HFF-Myc (cell line): ENCODE results near the gene CAT.

Experiments used
- DNase-seq: peaks from one replicate; pipeline ENCODE4 v3.0.0-alpha.2; 2011; ENCODE audit warnings: low read depth; ENCODE audit errors: extremely low read depth
- H3K4me3 ChIP-seq: replicated peaks from 2 replicates; pipeline ENCODE4 v1.5.1; 2011; ENCODE audit warnings: low read depth, mild to moderate bottlenecking, control low read depth, low read length
- TF ChIP-seq, protein P1 (sequence below): IDR thresholded peaks from 2 replicates; pipeline ENCODE4 v1.5.1; 2012; ENCODE audit warnings: mild to moderate bottlenecking, low read depth, low read length, control low read depth; ENCODE audit errors: missing control alignments

Gene CAT

GRCh38 chr11:34478845-34479663 lies 40.3 kb downstream of the CAT start:
- DNase-seq: no peak
- TF ChIP-seq, protein P1, sequence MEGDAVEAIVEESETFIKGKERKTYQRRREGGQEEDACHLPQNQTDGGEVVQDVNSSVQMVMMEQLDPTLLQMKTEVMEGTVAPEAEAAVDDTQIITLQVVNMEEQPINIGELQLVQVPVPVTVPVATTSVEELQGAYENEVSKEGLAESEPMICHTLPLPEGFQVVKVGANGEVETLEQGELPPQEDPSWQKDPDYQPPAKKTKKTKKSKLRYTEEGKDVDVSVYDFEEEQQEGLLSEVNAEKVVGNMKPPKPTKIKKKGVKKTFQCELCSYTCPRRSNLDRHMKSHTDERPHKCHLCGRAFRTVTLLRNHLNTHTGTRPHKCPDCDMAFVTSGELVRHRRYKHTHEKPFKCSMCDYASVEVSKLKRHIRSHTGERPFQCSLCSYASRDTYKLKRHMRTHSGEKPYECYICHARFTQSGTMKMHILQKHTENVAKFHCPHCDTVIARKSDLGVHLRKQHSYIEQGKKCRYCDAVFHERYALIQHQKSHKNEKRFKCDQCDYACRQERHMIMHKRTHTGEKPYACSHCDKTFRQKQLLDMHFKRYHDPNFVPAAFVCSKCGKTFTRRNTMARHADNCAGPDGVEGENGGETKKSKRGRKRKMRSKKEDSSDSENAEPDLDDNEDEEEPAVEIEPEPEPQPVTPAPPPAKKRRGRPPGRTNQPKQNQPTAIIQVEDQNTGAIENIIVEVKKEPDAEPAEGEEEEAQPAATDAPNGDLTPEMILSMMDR: no peak
- H3K4me3 ChIP-seq: no peak overlapping the region

- DNase-seq: no peak
Observed at GRCh38 chr11:34480314-34480713, 41.6 kb downstream of the CAT start.

GRCh38 chr11:34481307-34481706 lies 42.6 kb downstream of the CAT start:
- no peak overlapping the region for H3K4me3 ChIP-seq
- no peak for DNase-seq
- TF ChIP-seq, protein P1: no peak

More at GRCh38 chr11:34480314-34480713, 41.6 kb downstream of the CAT start:
- H3K4me3 ChIP-seq: no peak overlapping the region
- TF ChIP-seq, protein P1: no peak

GRCh38 chr11:34483106-34483874 lies 44.6 kb downstream of the CAT start:
- no peak for DNase-seq
- H3K4me3 ChIP-seq: no peak overlapping the region
- TF ChIP-seq, protein P1: no peak

DNA sequence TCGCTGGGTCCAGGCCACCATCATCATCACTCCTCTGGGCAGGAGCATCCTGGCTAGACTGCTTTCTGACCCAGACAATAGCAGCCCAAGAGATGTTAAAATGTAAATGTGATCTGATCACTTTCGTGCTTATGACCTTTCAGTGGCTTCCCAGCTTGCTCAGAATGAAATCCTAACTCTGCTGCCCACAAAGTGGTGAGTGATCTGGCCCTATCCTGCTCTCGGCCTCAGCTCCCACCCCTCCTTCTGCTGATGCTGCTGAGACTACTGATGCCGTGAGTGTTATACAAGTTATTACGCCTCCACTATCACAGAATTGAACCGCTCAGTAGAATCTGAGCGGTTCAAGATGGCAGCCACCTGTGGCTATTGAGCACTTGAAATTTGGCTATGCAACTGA lies 48.7 kb downstream of the CAT start:
- TF ChIP-seq, protein P1: no peak
- DNase-seq: no peak
- H3K4me3 ChIP-seq: no peak overlapping the region

GRCh38 chr11:34488855-34489557 lies 50.3 kb downstream of the CAT start:
- no peak overlapping the region for H3K4me3 ChIP-seq
- TF ChIP-seq, protein P1: no peak
- no peak for DNase-seq
